Measurements from ENCODE around the gene NADK2.

The NADK2 gene

GRCh38 chr5:36246036-36246800 lies 4.5 kb upstream of the NADK2 start:
- no peak for TF ChIP-seq CTCF (IDR thresholded peaks at IDR 0.05; ENCODE audit: borderline replicate concordance, insufficient read depth, low read depth, low read length)
- H3K4me3 ChIP-seq (ENCODE audit: low read depth, low read length): no peak overlapping the region

GRCh38 chr5:36244076-36244475 lies 2.4 kb upstream of the NADK2 start:
- TF ChIP-seq CTCF (IDR thresholded peaks at IDR 0.05; ENCODE audit: borderline replicate concordance, insufficient read depth, low read depth, low read length): no peak

GRCh38 chr5:36243653-36244052 lies 1.9 kb upstream of the NADK2 start:
- no peak overlapping the region for H3K4me3 ChIP-seq (ENCODE audit: low read depth, low read length)
- no peak for TF ChIP-seq CTCF (IDR thresholded peaks at IDR 0.05; ENCODE audit: borderline replicate concordance, insufficient read depth, low read depth, low read length)

More at GRCh38 chr5:36244076-36244475, 2.4 kb upstream of the NADK2 start:
- no peak overlapping the region for H3K4me3 ChIP-seq (ENCODE audit: low read depth, low read length)

- H3K4me3 ChIP-seq (ENCODE audit: low read depth, low read length): peak overlapping the region; percentile 64
- no peak for TF ChIP-seq CTCF (IDR thresholded peaks at IDR 0.05; ENCODE audit: borderline replicate concordance, insufficient read depth, low read depth, low read length)
Observed at GRCh38 chr5:36242534-36243485, 1.1 kb upstream of the NADK2 start.

- no peak for TF ChIP-seq CTCF (IDR thresholded peaks at IDR 0.05; ENCODE audit: borderline replicate concordance, insufficient read depth, low read depth, low read length)
Observed at GRCh38 chr5:36240779-36241630, 720 bp downstream of the NADK2 start.

GRCh38 chr5:36239370-36240293 lies 2.1 kb downstream of the NADK2 start:
- H3K4me3 ChIP-seq (ENCODE audit: low read depth, low read length): no peak overlapping the region
- no peak for TF ChIP-seq CTCF (IDR thresholded peaks at IDR 0.05; ENCODE audit: borderline replicate concordance, insufficient read depth, low read depth, low read length)

More at GRCh38 chr5:36240779-36241630, 720 bp downstream of the NADK2 start:
- H3K4me3 ChIP-seq (ENCODE audit: low read depth, low read length): peak overlapping the region; percentile 64
